VCaP (cell line): ENCODE measurements around the gene TAF4.

Source experiments
- H3K27ac ChIP-seq: fragments of 450-650 bp; 2 replicates; pipeline ENCODE4 v1.5.1; 2017
- CTCF ChIP-seq: fragments of 450-650 bp; conservative IDR thresholded peaks from 2 replicates; pipeline ENCODE4 v1.5.1; 2017; ENCODE audit warnings: mild to moderate bottlenecking, moderate library complexity

Gene TAF4

DNA sequence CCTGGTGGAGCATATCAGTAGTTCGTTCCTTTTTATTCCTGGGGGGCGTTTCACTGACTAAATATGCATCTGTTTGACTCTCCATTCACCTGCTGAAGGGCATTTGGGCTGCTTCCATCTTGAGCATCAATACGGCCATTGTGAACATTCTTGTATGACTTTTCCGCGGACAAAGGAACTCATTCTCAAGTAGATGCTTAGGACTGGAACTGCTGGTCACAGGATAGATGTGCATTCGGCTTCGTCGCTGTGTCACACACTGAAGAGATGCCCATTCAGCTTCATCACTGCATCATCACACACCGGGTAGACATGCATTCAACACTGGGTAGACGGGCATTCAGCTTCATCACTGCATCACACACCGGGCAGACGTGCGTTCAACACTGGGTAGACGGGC is 95.3 kb downstream of the TAF4 start:
- no peak for TF ChIP-seq CTCF
- no peak overlapping the region for H3K27ac ChIP-seq

- no peak for TF ChIP-seq CTCF
- no peak overlapping the region for H3K27ac ChIP-seq
Observed at GRCh38 chr20:61969806-61970205, 95.9 kb downstream of the TAF4 start.

DNA sequence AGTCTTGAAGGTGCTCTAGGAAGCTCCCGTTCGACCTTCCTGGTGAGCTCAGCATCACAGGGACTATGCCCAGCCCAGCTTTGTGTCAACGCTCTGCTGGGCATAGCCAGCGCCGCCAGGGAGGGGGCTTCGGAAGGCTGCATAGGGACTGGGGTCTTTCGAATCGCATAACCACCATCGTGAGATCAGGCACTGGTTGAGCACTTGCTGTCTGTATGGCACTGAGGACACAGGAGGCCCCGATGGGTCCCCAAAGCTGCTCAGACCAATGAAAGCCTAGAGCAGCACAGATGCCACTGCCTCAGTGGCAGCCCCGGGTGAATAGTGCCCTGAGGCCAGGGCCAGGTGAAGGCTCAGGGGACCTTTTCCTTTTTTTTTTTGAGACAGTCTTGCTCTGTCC is 96.7 kb downstream of the TAF4 start:
- no peak for TF ChIP-seq CTCF
- no peak overlapping the region for H3K27ac ChIP-seq

GRCh38 chr20:61968036-61968810 is 97.5 kb downstream of the TAF4 start:
- no peak for TF ChIP-seq CTCF
- H3K27ac ChIP-seq, result no peak overlapping the region

- TF ChIP-seq CTCF, result no peak
- no peak overlapping the region for H3K27ac ChIP-seq
Observed at GRCh38 chr20:61967300-61967699, 98.4 kb downstream of the TAF4 start.

GRCh38 chr20:61966492-61967244 is 99.0 kb downstream of the TAF4 start:
- no peak overlapping the region for H3K27ac ChIP-seq
- no peak for TF ChIP-seq CTCF

- no peak for TF ChIP-seq CTCF
- no peak overlapping the region for H3K27ac ChIP-seq
Observed at GRCh38 chr20:61965606-61966491, 99.8 kb downstream of the TAF4 start.
